Measurements from ENCODE around the gene ACSL1. TPM values are rescaled to one million over a fixed set of nuclear protein-coding genes. Genes with fewer than 3 reads are reported as not detected.

Gene ACSL1
- polyA plus RNA-seq, 1 donor (not counting 4 experiments of a cell fraction or from before 2014, with no cell fraction given), result 60.6 TPM

DNA sequence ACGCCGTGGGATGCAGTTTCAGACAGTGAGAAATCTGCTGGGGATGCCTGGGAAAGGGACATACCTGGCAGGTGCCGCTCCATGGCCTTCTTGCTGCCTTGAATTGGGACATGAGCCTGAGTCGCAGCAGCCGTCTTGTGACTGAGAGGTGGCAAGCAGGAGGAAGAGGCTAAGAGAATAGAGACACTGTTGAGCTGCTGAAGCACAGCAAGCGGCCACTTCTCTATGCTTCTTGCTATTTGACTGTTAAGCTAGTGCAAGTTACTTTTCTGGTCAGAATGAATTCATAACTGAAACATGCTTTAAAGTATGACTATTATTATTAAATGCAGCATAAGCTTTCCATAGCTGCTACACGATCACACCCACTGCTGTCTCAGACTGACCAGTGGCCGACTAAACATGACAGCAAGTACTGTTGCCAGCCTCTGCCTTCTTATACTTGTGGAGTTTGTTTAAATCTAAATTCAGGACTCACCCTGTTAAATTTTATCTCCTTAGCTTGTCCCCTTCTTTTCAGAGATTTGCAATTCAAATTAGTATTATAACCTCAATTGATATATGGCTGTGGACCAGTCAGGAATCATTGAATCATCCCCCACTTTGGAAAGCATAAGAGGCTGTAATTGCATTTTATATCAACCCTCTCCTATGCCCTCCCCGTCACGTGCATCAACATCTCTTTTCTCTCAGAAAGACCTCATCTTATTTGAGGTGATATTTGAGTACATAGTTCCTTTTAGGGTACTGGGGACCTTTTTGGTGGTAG is 24.8 kb upstream of the ACSL1 start:
- no peak overlapping the region for H3K4me3 ChIP-seq (ENCODE audit: control insufficient read depth in 2 of 3, extremely low read depth in 1 of 3, insufficient read depth in 2 of 3, low read depth in 1 of 3, low read length in 3 of 3)
- H3K27ac ChIP-seq (ENCODE audit: control insufficient read depth, insufficient read depth, low read length), result no peak overlapping the region
- dilution Hi-C loops (cut with MboI; ENCODE audit: extremely low pct_ligation_motif_present, low sequenced_read_pairs), result no loop called here

DNA sequence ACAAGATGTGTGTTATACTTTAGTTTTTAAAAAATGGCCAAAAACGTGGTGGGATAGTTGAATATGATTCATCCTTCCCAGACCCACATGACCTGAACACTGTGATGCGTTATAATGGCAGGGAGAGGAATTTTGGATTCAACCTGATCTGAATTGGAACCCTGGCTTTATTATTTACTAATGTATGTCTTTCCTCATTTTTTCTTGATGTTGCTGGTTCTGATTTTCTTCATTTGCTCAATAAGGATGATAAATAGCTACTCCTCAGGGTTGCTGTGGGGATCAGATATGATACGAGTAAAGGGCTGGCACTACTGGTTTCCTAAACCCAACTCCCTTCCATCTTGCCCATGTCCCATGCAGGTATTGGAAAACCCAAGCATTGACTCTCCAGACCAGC is 24.2 kb upstream of the ACSL1 start:
- Histone ChIP-seq H2AFZ (ENCODE audit: control insufficient read depth, low read length) (no peak overlapping the region), H3K27ac (ENCODE audit: control insufficient read depth, insufficient read depth, low read length) (no peak overlapping the region), H3K36me3 (ENCODE audit: control insufficient read depth in 2 of 2, extremely low read depth in 1 of 2, insufficient read depth in 2 of 2, low read length in 2 of 2) (no peaks in the 10 kb centered on the region), H3K4me2 (ENCODE audit: control insufficient read depth, extremely low read depth, insufficient read depth, low read depth, low read length) (no peak overlapping the region), H4K20me1 (ENCODE audit: control insufficient read depth, extremely low read depth, insufficient read depth, low read length) (no peaks in the 10 kb centered on the region), H3K9ac (ENCODE audit: control insufficient read depth, extremely low read depth, insufficient read depth, low read length) (no peak overlapping the region), H3K9me1 (ENCODE audit: control insufficient read depth, extremely low read depth, insufficient read depth, low read length) (no peaks in the 10 kb centered on the region), H3K9me3 (ENCODE audit: control insufficient read depth, low read depth, low read length) (no peaks in the 10 kb centered on the region), H3K79me2 (ENCODE audit: control insufficient read depth, insufficient read depth, low read length) (no peaks in the 10 kb centered on the region), H3K4me1 (ENCODE audit: control insufficient read depth, extremely low read depth, insufficient read depth, low read length) (no peaks in the 10 kb centered on the region), H3K27me3 (ENCODE audit: control insufficient read depth, extremely low read depth, insufficient read depth, low read length) (no peaks in the 10 kb centered on the region), H3K4me3 (ENCODE audit: control insufficient read depth in 2 of 3, extremely low read depth in 1 of 3, insufficient read depth in 2 of 3, low read depth in 1 of 3, low read length in 3 of 3) (no peak overlapping the region)
- dilution Hi-C loops (cut with MboI; ENCODE audit: extremely low pct_ligation_motif_present, low sequenced_read_pairs), result no loop called here
- DNase-seq (ENCODE audit: low read depth, low spot score), result no peak
- no peak for FAIRE-seq
- TF ChIP-seq CTCF (optimal IDR thresholded peaks at IDR 0.05 in 1 of 3, IDR thresholded peaks at IDR 0.05 in 1 of 3, conservative IDR thresholded peaks at IDR 0.05 in 1 of 3; ENCODE audit: extremely low read depth in 1 of 3, insufficient read depth in 2 of 3, low read length in 3 of 3) (no peak), EZH2 (IDR thresholded peaks at IDR 0.05; ENCODE audit: low read length) (no peak)

More for the DNA sequence above, 24.8 kb upstream of the ACSL1 start:
- DNase-seq (ENCODE audit: low read depth, low spot score) (no peak), FAIRE-seq (no peak)
- H3K27me3 ChIP-seq (ENCODE audit: control insufficient read depth, extremely low read depth, insufficient read depth, low read length), result no peaks in the 10 kb centered on the region
- H4K20me1 ChIP-seq (ENCODE audit: control insufficient read depth, extremely low read depth, insufficient read depth, low read length), result no peaks in the 10 kb centered on the region
- H3K9ac ChIP-seq (ENCODE audit: control insufficient read depth, extremely low read depth, insufficient read depth, low read length), result no peak overlapping the region
- H3K9me1 ChIP-seq (ENCODE audit: control insufficient read depth, extremely low read depth, insufficient read depth, low read length), result no peaks in the 10 kb centered on the region
- no peaks in the 10 kb centered on the region for H3K36me3 ChIP-seq (ENCODE audit: control insufficient read depth in 2 of 2, extremely low read depth in 1 of 2, insufficient read depth in 2 of 2, low read length in 2 of 2)
- no peaks in the 10 kb centered on the region for H3K9me3 ChIP-seq (ENCODE audit: control insufficient read depth, low read depth, low read length)
- no peak overlapping the region for H2AFZ ChIP-seq (ENCODE audit: control insufficient read depth, low read length)
- H3K79me2 ChIP-seq (ENCODE audit: control insufficient read depth, insufficient read depth, low read length), result no peaks in the 10 kb centered on the region
- no peak overlapping the region for H3K4me2 ChIP-seq (ENCODE audit: control insufficient read depth, extremely low read depth, insufficient read depth, low read depth, low read length)
- TF ChIP-seq EZH2 (IDR thresholded peaks at IDR 0.05; ENCODE audit: low read length) (no peak), CTCF (optimal IDR thresholded peaks at IDR 0.05 in 1 of 3, IDR thresholded peaks at IDR 0.05 in 1 of 3, conservative IDR thresholded peaks at IDR 0.05 in 1 of 3; ENCODE audit: extremely low read depth in 1 of 3, insufficient read depth in 2 of 3, low read length in 3 of 3) (no peak)
- no peaks in the 10 kb centered on the region for H3K4me1 ChIP-seq (ENCODE audit: control insufficient read depth, extremely low read depth, insufficient read depth, low read length)

Data from keratinocyte (primary cell).